ENCODE data around the gene CELF2.

Gene CELF2

GRCh38 chr10:11017570-11018431 is at the start of gene CELF2 (continued):
- TF ChIP-seq ZNF555 (tag by site-specific recombination; conservative IDR thresholded peaks at IDR 0.05) (no peak), ZNF521 (tag by site-specific recombination; IDR thresholded peaks at IDR 0.05) (no peak), GFI1B (tag by site-specific recombination; IDR thresholded peaks at IDR 0.05) (no peak), GLI4 (tag by site-specific recombination; IDR thresholded peaks at IDR 0.05) (no peak), ZEB2 (tag by site-specific recombination; IDR thresholded peaks at IDR 0.05) (peak; percentile 9; the same call in 1 of the 2 replicates), KLF10 (tag by site-specific recombination; IDR thresholded peaks at IDR 0.05) (no peak), ZBTB1 (tag by site-specific recombination; IDR thresholded peaks at IDR 0.05) (no peak), ZNF473 (tag by site-specific recombination; IDR thresholded peaks at IDR 0.05) (no peak), ZNF670 (tag by site-specific recombination; IDR thresholded peaks at IDR 0.05; ENCODE audit: low read depth) (no peak), ZNF341 (tag by site-specific recombination; IDR thresholded peaks at IDR 0.05; ENCODE audit: low read depth) (no peak), ZNF777 (tag by site-specific recombination; IDR thresholded peaks at IDR 0.05; ENCODE audit: borderline replicate concordance) (no peak), ZNF175 (tag by site-specific recombination; IDR thresholded peaks at IDR 0.05) (no peak), ZNF623 (tag by site-specific recombination; IDR thresholded peaks at IDR 0.05) (no peak), HOXC10 (CRISPR knock-in tag; IDR thresholded peaks at IDR 0.05) (no peak), TRIM28 (IDR thresholded peaks at IDR 0.05; ENCODE audit: borderline replicate concordance, low read length) (no peak), ZNF23 (tag by site-specific recombination; IDR thresholded peaks at IDR 0.05; ENCODE audit: borderline replicate concordance) (no peak), ZNF560 (tag by site-specific recombination; IDR thresholded peaks at IDR 0.05; ENCODE audit: borderline replicate concordance) (no peak), KLF9 (tag by site-specific recombination; IDR thresholded peaks at IDR 0.05; ENCODE audit: low read depth) (no peak), ZNF639 (tag by site-specific recombination; IDR thresholded peaks at IDR 0.05) (no peak), ZXDB (tag by site-specific recombination; IDR thresholded peaks at IDR 0.05) (no peak), FEZF1 (tag by site-specific recombination; IDR thresholded peaks at IDR 0.05) (no peak), ZNF2 (tag by site-specific recombination; IDR thresholded peaks at IDR 0.05) (no peak), ZNF354C (tag by site-specific recombination; IDR thresholded peaks at IDR 0.05; ENCODE audit: borderline replicate concordance, low read depth) (no peak), ZNF169 (tag by site-specific recombination; IDR thresholded peaks at IDR 0.05) (no peak), CTCF (tag by site-specific recombination; IDR thresholded peaks at IDR 0.05) (no peak), ZNF660 (tag by site-specific recombination; IDR thresholded peaks at IDR 0.05) (peak; percentile 36; the same call in 1 of the 2 replicates), ZNF514 (tag by site-specific recombination; IDR thresholded peaks at IDR 0.05) (no peak)
- TF ChIP-seq, protein P1, sequence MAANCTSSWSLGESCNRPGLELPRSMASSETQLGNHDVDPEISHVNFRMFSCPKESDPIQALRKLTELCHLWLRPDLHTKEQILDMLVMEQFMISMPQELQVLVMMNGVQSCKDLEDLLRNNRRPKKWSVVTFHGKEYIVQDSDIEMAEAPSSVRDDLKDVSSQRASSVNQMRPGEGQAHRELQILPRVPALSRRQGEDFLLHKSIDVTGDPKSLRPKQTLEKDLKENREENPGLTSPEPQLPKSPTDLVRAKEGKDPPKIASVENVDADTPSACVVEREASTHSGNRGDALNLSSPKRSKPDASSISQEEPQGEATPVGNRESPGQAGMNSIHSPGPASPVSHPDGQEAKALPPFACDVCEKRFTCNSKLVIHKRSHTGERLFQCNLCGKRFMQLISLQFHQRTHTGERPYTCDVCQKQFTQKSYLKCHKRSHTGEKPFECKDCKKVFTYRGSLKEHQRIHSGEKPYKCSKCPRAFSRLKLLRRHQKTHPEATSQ (tag by site-specific recombination; IDR thresholded peaks at IDR 0.05): no peak
- TF ChIP-seq, protein P2, sequence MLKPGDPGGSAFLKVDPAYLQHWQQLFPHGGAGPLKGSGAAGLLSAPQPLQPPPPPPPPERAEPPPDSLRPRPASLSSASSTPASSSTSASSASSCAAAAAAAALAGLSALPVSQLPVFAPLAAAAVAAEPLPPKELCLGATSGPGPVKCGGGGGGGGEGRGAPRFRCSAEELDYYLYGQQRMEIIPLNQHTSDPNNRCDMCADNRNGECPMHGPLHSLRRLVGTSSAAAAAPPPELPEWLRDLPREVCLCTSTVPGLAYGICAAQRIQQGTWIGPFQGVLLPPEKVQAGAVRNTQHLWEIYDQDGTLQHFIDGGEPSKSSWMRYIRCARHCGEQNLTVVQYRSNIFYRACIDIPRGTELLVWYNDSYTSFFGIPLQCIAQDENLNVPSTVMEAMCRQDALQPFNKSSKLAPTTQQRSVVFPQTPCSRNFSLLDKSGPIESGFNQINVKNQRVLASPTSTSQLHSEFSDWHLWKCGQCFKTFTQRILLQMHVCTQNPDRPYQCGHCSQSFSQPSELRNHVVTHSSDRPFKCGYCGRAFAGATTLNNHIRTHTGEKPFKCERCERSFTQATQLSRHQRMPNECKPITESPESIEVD (tag by site-specific recombination; IDR thresholded peaks at IDR 0.05): no peak
- TF ChIP-seq, protein P3, sequence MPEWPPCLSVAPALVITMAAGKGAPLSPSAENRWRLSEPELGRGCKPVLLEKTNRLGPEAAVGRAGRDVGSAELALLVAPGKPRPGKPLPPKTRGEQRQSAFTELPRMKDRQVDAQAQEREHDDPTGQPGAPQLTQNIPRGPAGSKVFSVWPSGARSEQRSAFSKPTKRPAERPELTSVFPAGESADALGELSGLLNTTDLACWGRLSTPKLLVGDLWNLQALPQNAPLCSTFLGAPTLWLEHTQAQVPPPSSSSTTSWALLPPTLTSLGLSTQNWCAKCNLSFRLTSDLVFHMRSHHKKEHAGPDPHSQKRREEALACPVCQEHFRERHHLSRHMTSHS (tag by site-specific recombination; IDR thresholded peaks at IDR 0.05): no peak
- TF ChIP-seq, protein P4, sequence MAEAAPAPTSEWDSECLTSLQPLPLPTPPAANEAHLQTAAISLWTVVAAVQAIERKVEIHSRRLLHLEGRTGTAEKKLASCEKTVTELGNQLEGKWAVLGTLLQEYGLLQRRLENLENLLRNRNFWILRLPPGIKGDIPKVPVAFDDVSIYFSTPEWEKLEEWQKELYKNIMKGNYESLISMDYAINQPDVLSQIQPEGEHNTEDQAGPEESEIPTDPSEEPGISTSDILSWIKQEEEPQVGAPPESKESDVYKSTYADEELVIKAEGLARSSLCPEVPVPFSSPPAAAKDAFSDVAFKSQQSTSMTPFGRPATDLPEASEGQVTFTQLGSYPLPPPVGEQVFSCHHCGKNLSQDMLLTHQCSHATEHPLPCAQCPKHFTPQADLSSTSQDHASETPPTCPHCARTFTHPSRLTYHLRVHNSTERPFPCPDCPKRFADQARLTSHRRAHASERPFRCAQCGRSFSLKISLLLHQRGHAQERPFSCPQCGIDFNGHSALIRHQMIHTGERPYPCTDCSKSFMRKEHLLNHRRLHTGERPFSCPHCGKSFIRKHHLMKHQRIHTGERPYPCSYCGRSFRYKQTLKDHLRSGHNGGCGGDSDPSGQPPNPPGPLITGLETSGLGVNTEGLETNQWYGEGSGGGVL (tag by site-specific recombination; IDR thresholded peaks at IDR 0.05): peak; percentile 9; the same call in 1 of the 2 replicates
